ENCODE results near the gene ALG8.
"Not testable (repeated sequence)": the region's sequence is repeated elsewhere in the genome, so short reads cannot be mapped to it uniquely, and the experiment has no call there.

Gene ALG8

GRCh38 chr11:78066471-78066870, 73.0 kb downstream of the ALG8 start:
- no peak for DNase-seq

- DNase-seq, result no peak
These were observed 74.2 kb downstream of the ALG8 start for GRCh38 chr11:78065203-78065602.

DNA sequence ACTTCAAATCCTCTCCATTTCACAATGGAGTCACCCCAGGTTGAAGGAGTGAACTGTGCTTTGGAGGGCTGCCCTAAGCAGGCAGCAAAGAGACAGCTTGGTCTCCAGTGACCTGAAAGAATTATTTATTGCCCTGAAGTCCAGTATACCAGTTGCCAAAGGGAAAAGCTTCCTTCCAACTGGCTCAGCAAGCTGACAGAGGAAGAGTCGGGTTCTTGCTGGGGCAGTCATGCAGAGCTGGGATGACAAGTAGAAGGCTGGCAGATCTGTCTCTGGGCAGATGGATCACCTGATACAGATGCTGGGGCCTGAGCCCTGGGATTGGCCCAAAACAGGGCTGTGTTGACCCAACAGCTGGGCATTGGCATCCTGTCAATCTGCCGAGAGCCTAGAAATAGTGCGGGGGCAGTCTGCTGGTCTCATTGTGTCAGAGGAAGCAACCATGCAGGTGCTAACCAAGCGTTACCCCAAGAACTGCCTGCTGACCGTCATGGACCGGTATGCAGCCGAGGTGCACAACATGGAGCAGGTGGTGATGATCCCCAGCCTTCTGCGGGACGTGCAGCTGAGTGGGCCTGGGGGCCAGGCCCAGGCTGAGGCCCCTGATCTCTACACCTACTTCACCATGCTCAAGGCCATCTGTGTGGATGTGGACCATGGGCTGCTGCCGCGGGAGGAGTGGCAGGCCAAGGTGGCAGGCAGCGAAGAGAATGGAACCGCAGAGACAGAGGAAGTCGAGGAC, 75.8 kb downstream of the ALG8 start, which contains the start of gene THRSP:
TSS of gene THRSP (plus strand) at position 422 of the 742 bp plus-strand sequence. CDS start at position 443, 21 bp downstream.
- no peak for DNase-seq

DNA sequence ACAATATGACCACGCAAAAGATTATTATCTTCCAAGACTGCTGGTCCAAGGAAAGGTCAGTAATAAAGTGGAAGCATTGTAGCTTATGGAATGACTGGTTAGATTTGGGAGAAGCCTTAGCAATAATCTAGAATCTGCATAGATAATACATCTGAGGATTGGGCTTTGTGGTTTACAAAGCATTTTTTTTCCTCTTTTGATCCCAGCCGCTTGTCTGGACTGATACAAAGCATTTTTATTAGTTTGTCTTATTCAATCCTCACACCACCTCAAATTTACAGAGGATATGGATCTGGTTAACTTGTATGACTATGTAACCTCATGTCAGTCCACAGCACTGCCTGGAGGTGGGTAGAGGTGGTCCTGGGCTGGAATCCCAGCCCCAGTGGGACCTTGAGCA, 76.8 kb downstream of the ALG8 start:
- no peak for DNase-seq

DNA sequence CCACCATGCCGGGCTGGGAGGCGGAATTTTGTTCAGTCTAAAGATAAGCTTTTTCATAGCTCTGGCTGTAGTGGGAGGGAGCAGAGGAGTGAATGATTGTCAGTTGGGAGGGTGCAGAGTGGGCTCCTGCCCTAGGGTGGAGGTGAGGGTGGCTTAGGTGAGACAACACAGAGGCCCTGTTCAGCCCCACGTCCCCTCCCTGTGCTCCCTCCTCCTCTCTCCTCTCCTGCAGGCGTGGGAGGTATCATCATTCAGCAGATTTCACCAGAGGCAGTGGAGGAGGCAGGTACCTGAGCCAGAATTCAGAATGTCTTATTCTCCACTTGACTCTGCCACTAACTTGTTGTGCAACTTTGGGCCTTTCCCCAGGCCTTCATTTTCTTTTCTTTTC, 77.5 kb downstream of the ALG8 start:
- DNase-seq, result no peak

DNA sequence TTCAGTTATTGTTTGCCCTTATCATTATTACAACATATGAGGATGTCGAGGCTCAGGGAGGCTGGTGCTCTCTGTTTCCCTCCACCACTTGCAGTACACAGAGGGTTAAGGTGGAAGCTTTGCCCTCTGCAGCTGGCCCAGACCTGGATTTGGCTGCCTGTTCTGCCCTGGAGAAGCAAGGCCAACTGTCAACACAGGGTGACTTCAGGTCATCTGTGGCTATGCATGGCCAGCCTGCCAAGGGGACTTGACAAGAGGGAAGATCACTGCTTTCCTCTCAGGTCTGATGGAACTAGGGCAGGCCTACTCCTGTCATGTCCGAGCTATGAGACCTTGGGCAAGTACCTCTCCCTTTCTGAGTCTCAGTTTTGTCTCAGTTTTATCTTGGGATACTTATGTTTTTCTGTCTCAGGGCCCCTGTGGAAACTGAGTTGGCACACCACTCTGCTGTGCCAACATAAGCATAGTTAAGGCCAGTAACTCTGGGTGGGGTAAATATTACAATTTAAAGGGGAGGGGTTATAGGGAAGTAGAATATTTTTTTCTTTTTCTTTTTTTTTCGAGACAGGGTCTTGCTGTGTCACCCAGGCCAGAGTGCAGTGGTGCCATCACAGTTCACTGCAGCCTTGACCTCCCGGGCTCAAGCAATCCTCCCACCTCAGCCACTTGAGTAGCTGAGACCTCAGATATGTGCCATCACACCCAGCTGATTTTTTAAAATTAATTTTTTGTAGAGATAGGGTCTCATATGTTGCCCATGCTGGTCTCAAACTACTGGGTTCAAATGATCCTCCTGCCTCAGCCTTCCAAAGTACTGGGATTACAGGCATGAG, 78.1 kb downstream of the ALG8 start:
- no peak for DNase-seq

DNA sequence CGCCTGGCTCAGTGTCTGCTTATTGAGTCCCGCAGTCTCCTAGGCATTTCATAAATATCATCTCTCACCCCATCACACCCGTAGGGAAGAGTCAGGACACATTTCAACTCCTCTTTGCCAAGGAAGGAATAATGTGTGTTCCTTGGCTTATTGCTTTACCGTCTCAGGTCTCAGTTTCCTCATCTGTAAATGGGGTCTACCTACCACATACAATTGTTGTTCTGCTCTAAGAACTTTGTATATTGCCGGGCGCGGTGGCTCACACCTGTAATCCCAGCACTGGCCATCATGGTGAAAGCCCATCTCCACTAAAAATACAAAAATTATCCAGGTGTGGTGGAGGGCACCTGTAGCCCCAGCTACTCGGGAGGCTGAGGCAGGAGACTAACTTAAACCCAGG, 78.9 kb downstream of the ALG8 start:
- DNase-seq, result no peak

- not testable (repeated sequence) for DNase-seq
These were observed 79.6 kb downstream of the ALG8 start for GRCh38 chr11:78059749-78060328.

DNA sequence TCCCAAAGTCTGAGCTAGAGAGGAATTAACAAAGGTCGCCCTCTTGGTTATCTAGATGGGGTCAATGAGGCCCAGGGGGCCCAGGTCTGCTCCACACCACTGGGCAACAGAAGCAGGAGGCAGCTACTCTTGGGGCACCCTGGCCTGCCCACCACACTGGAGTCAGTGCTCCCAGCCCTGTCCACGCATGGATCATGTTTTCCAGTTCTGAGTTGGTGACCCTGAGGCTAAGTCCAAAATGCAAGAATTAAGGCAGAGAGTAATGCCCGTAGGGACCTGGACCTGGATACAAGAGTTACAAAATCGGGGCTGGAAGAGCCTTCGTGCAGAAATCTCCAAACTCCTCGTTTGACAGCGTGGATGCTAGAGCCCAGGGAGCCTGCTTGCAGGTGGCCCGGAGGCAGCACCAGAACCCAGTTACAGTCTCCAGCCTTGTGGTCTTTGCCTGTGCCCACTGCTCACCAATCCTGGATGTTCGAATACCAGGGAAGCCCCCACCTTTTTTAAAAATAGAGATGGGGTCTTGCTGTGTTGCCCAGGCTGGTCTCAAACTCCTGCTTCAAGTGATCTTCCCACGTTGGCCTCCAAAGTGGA, 81.9 kb downstream of the ALG8 start:
- DNase-seq, result no peak

- no peak for DNase-seq
These were observed 83.3 kb downstream of the ALG8 start for GRCh38 chr11:78056093-78056492.

GRCh38 chr11:78054971-78055370, 84.5 kb downstream of the ALG8 start:
- no peak for DNase-seq

- no peak for DNase-seq
These were observed 88.2 kb downstream of the ALG8 start for GRCh38 chr11:78050964-78051831.

All from NCI-H526 treated with DMSO at 0.1 percent for 48 hours (cell line).